Lower leg skin (tissue), 3 donors: ENCODE measurements around the gene COL24A1.

ENCODE experiments used
- POLR2A ChIP-seq, 2 donors: fragments of 450-650 bp; IDR thresholded peaks; one replicate each; pipeline ENCODE4 v1.6.1; 2016 to 2017; ENCODE audit warnings: antibody characterized with exemption in 2 of 2, mild to moderate bottlenecking in 1 of 2, moderate library complexity in 1 of 2
- TF ChIP-seq, protein P1 (sequence below), 3 donors: fragments of 450-650 bp; IDR thresholded peaks; one replicate each; pipeline ENCODE4 v1.5.1; 2016; ENCODE audit warnings: antibody characterized with exemption in 3 of 3, mild to moderate bottlenecking in 3 of 3, moderate library complexity in 2 of 3

DNA sequence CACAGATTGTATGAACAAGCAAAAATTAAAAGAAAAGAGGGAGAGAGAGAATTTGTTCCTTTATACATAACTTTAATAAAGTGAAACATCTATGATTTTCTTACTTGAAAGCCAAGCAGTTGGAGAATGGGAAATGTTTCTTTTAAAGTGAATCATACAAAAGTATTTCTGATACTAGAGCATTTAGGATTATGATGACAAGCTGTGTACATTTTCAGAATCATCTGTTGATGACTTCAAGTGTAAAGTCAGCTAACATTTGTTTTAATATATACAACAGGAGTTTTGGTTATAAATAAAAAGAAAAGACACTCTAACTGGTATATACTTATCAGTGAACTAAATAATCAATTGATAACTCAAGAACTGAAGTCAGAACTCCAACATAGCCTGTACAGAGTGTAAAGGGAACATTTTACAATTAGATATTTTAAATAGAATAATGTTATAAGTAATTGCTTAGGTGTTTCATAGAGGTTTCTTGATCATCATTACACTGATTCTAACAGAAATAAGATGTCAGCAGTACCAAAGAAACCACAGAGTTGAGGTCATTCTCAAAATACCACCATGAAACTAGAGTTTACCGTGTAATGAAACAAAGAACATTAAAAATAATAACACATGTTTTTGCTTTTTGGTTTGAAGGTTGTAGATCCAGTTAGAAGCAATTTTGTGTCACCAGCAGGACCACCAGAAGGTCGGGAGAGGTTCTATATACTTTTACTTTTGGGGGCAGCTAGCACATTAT, 103.4 kb downstream of the COL24A1 start:
- TF ChIP-seq, protein P1, sequence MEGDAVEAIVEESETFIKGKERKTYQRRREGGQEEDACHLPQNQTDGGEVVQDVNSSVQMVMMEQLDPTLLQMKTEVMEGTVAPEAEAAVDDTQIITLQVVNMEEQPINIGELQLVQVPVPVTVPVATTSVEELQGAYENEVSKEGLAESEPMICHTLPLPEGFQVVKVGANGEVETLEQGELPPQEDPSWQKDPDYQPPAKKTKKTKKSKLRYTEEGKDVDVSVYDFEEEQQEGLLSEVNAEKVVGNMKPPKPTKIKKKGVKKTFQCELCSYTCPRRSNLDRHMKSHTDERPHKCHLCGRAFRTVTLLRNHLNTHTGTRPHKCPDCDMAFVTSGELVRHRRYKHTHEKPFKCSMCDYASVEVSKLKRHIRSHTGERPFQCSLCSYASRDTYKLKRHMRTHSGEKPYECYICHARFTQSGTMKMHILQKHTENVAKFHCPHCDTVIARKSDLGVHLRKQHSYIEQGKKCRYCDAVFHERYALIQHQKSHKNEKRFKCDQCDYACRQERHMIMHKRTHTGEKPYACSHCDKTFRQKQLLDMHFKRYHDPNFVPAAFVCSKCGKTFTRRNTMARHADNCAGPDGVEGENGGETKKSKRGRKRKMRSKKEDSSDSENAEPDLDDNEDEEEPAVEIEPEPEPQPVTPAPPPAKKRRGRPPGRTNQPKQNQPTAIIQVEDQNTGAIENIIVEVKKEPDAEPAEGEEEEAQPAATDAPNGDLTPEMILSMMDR (IDR thresholded peaks at IDR 0.05): no peak
- no peak for TF ChIP-seq POLR2A (IDR thresholded peaks at IDR 0.05)
